Measurements from ENCODE around the gene DAP3.
"Not testable (repeated sequence)": the region's sequence is repeated elsewhere in the genome, so short reads cannot be mapped to it uniquely, and the experiment has no call there.

DAP3 gene

DNA sequence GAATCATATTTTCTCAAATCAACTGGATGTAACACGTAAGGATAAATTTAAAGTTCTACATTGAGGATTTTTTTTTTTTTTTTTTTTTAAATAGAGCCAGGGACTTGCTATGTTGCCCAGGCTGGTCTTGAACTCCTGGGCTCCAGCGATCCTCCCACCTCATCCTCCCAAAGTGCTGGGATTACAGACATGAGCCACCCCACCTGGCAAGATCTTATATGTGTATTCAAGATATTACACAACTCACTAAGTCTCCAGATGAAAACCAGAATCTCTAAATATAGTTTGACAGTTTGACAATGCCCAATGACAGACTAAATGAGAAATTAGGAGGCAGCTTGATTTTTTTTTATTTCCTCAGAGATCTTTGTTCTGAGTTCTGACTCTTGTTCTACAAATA lies 7.1 kb upstream of the DAP3 start:
- DNase-seq (ENCODE audit: low read depth in 3 of 3) = no peak

DNA sequence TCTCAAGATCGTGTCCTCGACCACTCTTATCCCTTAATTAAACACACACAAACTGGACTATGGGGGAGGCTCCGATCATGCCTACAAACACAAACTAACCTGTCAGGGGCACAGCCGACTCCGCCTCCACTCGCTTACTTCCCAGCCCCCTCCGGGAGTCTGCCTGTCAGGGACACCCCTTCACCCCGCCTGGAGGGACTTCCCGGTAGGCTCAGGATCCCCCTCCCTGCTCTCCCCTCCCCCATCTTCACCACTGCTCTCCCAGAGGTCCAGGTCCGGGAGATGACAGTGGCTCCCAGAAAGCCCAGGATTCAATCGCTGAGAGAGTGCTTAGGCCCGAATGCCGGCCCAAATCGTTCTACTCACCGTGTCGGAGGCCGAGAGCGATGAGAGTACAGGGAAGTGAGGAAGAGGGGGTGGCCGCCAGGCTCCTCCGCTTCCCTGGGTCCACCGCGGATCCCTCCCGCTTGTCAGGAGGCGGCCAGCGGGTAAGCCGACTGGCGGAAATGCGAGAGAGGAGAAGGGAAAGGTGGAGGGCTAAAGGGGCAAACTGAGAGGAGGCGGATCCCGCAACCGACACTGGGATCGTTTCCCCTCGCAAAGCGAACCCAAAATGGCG lies 1.1 kb upstream of the DAP3 start:
- not testable (repeated sequence) for DNase-seq (ENCODE audit: low read depth in 3 of 3)

DNA sequence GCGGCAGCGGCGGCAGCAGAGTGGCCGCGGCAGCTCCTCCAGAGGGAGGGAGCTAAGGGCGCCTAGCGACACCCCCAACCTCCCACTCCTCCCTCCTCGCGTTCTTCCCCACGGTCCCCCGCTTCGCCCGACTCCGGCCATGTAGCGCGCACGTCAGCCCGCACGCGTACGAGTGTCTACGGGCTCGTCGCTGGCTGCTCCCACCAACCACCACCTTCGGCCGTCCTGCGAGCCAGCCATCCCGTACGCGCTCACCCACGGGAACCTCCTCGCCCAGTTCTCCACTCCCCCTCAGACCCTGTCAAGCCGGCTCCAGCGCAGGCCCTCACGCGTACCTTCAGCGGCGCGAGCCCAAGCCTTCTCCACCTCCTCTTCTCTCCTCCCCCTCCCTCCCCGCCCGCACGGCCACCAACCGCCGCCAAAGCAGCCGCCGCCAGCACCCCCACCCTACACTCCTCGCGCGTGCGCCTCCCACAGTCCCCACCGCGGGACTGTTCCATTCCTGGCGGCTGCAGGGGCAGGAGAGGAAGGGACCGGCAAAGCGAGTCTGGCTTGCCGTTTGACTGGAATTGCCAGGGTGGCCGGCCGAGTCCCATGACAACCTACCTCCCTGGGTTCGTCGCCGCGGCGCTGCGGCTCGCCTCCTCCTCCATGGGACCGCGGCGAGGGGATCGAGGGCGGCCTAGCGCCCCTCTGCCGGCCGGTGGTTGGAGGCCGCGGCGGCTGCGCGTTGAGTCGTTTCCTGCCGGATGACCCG lies 389 bp upstream of the DAP3 start, which contains the start of gene YY1AP1:
Gene YY1AP1, minus strand, starts transcription at position 451 of the 757 bp plus-strand sequence. CDS start 8,338 bp downstream, outside the sequence.
- peak; percentile 84 to 85 (median 85) for DNase-seq (ENCODE audit: low read depth in 3 of 3)

DNA sequence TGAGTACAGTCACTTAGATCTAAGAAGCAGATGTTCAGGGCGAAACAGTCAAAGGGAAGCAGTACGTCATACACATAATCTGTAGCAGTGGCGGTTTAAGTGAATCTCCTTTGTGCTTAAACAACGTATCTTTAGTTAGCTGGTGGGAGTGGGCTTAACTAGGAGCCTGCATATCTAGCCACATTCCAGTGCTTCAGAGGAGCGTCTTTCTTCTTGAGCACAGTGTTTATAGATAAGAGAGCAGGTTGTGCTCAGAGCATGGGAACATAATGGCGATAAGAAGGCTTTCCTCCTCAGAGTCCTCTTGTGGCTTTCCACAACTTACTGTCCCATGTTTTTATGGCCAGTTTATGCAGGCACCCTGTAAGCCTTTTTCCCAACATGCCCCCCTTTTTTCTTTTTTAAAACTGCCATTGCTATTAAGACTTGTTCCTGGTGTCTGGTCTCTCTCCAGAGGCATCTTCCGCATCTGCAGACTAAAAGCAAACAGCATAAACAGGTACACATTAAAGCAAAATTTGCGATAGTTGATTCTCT lies 3.2 kb downstream of the DAP3 start:
- DNase-seq (ENCODE audit: low read depth in 3 of 3) = no peak

DNA sequence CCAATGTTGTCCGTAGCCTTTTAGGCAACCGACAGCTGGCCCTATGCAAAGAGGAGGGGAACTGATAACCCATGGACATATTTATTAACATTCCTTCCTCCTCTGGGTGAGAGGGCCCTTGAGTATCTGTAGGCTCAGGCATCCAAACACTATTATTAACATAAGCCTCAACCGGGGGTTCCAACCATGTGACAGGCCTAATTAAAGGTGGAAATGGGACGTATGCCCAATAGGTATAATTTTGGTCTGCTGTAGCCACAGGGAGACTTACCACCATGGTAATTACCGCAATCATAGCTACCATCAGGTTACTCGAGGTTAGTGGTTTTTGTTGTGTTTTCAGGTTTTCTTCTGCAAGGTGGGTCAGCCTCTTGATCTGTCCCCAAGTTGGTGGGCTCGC lies 5.3 kb downstream of the DAP3 start:
- no peak for DNase-seq (ENCODE audit: low read depth in 3 of 3)

DNA sequence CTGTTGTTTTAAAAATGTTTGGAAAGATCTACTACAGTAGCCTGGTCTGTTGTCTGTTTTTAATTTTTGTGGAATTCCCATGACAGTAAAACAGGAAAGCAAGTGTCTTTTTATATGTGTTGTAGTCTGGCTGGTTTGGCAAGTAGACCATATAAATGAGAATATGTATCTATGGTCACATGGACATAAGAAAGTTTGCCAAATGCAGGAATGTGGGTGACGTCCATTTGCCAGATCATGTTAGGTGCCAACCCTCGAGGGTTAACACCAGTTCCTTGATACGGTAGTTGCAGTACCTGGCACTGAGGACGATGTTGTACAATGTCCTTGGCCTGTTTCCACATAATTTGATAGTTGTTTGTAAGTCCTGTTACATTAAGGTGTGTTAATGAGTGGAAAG lies 6.2 kb downstream of the DAP3 start:
- DNase-seq (ENCODE audit: low read depth in 3 of 3) = no peak

DNA sequence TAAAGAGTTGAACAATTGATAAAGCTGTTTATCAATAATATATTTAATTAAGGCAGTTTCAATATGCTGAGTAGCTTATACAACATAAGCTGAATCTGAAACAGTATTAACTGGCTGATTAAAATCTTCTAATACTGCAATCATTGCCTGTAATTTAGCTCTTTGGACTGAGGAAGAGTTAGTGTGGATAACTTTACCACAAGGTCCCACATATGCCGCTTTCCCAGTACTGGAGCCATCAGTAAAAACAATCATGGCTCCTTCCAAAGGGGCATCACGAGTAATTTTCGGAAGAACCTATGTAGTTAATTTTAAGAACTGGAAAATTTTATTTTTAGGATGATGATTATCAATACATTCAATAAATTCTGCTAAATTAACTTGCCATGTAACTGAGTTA lies 6.7 kb downstream of the DAP3 start:
- no peak for DNase-seq (ENCODE audit: low read depth in 3 of 3)

DNA sequence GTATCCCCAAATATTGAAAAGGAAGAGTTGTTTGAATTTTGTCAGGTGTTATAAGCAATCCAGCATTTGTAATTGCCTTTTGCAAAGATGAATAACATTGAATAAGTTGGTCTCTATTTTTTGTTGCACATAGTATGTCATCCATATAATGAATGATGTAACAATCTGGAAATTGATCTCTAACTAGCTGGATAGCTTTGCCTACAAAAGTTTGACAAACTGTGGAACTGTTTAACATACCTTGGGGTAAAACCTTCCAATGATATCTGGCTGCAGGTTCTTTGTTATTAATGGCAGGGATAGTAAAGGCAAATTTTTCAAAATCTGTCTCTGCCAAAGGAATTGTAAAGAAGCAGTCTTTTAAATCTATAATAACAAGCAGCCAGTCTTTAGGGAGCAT lies 7.6 kb downstream of the DAP3 start:
- DNase-seq (ENCODE audit: low read depth in 3 of 3) = no peak

DNA sequence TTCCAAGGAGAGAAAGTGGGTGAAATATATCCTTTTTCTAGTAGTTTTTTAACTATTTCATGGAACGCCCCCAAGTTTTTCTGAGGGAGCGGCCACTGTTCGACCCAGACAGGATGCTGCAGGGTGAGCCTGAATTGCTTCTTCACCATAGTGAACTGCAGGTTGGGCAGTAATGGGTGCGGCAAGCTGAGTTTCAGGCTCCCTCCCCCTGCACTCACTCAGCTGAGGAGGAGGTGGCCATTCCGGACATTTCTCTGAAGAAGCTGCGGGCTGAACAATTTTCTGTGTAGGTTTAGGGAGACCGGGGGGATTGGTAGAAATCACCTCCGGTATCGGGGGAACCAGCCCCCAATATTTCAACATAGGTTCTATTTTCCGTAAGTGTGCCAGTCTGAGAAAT lies 8.2 kb downstream of the DAP3 start:
- DNase-seq (ENCODE audit: low read depth in 3 of 3) = no peak

DNA sequence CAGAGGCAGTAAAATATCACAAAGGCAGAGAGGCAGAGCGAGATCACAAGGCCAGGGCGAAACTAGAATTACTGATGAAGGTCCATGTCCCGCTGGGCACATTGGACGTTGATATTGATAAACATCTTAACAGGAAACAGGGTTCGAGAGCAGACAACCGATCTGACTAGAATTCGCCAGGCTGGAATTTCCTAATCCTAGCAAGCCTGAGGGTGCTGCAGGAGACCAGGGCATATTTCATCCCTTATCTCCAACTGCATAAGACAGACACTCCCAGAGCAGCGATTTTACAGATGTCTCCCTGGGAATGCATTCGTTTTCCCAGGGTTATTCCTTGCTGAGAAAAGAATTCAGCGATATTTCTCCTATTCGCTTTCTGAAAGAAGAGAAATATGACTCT lies 8.7 kb downstream of the DAP3 start:
- not testable (repeated sequence) for DNase-seq (ENCODE audit: low read depth in 3 of 3)

DNA sequence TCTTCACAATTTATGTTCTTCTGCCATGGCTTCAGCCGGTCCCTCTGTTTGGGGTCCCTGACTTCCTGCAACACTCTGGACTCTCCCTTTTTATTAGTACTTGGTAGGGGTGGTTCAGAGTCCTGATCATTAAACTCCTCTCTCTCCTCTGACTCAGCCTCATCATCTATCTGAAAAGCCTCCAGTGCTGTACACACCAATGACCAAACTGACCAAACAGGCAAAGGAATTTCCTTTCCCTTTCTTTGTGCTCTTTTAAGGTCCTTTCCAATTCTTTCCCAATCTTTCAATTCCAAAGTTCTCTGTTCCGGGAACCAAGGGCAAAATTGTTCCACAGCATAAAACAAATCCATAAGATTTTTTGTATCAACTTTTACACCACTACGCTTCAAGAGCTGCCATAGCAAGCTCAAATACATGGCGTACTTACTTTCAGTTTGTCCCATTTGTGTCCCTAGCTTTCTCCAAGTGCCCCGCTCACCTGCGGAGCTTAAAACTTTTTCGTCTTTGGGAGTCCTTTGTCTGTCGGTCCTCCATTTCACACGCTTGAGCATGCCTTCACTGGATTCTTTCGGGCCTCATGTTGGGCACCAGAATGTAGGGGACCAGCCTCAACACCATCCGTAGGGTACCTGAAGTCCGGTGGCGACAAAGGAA lies 9.6 kb downstream of the DAP3 start:
- DNase-seq (ENCODE audit: low read depth in 3 of 3) = no peak

DNA sequence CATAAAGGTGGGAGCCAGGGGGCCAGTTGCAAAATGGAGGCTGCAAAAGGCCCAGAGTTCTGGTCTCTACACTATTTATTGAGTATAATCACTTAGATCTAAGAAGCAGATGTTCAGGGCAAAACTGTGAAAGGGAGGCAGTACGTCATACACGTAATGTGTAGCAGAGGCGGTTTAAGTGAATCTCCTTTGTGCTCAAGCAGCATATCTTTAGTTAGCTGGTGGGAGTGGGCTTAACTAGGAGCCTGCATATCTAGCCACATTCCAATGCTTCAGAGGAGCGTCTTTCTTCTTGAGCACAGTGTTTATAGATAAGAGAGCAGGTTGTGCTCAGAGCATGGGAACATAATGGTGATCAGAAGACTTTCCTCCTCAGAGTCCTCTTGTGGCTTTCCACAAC lies 10.2 kb downstream of the DAP3 start:
- DNase-seq (ENCODE audit: low read depth in 3 of 3) = not testable (repeated sequence)

DNA sequence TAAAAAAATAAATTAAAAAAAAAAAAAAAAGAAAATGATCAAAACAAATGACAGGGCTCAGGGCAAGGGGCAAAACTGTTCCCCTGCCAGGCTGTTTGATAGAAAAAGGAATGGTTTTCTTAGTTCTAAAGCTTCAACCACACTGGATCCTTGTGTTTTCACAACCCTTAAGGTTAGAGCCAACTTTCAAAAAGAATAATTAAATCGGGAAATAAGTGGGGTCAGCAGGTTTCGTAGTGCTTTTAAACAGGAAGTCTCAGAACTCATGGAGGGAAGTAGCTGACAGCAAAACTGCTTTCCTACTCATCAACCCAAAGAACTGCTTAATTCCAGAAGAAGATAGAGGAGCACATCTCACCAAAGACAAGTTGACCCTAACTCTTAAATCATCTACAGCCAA lies 12.8 kb downstream of the DAP3 start:
- DNase-seq (ENCODE audit: low read depth in 3 of 3) = not testable (repeated sequence)

DNA sequence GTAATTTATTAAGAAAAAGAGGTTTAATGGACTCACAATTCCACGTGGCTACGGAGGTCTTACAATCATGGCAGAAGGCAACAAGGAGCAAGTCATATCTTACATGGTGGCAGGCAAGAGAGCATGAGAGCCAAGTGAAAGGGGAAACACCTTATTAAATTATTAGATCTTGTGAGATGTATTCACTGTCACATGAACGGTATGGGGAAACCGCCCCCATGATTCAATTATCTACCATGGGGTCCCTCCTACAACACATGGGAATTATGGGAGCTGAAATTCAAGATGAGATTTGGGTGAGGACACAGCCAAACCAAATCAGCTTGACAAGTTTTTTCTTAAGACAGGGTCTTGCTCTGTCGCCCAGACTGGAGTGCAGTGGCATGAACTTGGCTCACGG lies 14.3 kb downstream of the DAP3 start:
- DNase-seq (ENCODE audit: low read depth in 3 of 3) = no peak

DNA sequence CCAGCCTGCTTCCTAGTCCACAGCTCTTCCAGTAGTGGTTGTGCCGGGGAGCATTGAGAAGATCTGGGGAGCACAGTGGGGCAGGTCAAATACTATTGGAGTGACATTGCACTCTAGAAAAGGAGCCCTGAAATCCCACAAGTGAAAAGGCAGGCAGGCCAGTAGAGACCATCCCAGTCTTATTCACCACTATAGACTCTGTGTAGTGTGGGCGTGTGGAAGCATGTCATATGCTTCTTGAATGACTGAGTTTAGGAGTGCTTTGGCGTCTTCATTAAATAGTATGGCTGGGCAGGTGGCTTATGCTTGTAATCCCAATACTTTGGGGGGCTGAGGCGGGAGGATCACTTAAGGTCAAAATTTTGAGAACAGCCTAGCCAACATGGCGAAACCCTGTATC lies 15.5 kb downstream of the DAP3 start:
- DNase-seq (ENCODE audit: low read depth in 3 of 3) = not testable (repeated sequence)

DNA sequence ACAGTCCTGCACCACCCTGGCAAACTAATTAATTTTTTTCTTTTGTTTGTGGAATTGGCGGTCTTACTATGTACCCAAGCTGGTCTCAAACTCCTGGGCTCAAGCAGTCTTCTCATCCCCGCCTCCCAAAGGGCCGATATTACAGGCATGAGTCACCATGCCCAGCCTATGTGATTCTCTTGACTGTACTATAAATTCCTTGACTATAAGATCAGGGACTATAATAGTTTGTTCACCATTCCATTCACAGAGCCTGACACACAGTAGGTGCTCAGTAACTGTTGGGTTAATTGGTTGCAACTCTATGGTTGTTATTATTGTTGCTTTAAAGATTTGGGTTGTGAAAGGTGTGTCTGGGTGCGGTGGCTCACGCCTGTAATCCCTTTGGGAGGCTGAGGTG lies 17.2 kb downstream of the DAP3 start:
- DNase-seq (ENCODE audit: low read depth in 3 of 3) = no peak

DNA sequence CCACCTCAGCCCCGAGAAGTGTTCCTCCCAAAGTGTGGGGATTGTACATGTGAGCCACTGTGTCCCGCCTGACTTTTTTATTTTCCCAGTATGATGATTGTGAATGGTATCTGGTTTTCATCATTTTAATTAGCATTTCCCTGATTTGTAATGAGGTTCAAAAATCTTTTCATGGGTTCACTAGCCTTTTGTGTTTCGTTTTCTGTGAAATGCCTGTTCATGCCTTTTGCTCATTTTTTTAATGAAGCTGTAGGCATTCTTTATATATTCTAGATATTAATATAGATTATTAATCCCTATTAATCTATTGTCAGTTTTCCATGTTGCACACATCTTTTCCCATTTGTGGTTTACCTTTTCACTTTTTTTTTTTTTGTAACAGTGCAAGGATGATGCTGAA lies 20.5 kb downstream of the DAP3 start:
- no peak for DNase-seq (ENCODE audit: low read depth in 3 of 3)

DNA sequence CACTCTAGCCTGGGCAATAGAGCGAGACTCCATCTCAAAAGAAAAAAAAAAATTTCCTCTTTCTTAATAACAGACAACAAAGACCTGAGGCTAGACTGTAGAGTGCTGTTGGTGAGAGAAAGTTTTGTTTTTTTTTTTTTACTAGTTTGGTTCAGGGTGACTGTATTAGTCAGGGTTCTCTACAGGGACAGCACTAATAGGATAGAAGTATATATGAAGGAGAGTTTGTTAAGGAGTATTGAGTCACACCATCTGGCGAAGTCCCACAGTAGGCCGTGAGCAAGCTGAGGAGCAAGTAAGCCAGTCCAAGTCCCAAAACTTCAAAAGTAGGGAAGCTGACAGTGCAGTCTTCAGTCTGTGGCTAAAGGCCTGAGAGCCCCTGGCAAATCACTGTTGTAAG lies 22.6 kb downstream of the DAP3 start:
- DNase-seq (ENCODE audit: low read depth in 3 of 3) = not testable (repeated sequence)

DNA sequence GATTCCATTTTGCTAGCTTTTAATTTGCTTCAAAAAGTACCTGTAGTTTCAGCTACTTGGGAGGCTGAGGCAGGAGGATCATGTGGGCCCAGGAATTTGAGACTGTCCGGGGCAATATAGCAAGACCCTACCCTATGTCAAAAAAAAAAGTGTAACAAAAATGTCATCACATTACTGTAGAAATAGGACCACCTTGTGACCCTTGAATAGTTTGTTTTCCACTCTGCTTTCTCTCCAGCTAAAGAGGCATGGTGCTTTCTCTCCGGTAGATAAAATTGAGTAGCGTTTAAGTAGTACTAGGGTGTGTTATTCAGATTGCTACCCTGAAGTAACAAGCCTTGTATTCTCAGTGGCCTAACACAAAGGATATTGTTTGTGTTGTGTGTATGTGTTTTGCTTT lies 23.7 kb downstream of the DAP3 start:
- not testable (repeated sequence) for DNase-seq (ENCODE audit: low read depth in 3 of 3)

DNA sequence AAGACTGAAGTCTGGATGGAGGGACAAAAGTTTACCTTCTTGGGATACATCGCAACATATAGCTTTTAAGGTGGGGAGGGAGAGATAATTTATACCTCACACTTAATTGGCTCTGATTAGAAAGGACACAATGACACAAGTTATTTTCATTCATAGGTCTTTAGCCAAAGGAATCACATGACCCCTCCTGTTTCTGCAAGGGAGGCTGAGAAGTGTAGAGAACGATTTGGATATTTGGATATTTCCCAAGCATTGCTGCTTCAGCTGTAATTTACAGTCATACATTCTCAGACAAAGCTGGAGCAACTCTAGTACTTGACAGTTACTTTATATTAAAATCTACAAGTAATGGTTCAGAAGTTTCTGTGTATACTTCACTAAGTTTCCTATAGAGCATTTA lies 24.2 kb downstream of the DAP3 start:
- DNase-seq (ENCODE audit: low read depth in 3 of 3) = no peak

DNA sequence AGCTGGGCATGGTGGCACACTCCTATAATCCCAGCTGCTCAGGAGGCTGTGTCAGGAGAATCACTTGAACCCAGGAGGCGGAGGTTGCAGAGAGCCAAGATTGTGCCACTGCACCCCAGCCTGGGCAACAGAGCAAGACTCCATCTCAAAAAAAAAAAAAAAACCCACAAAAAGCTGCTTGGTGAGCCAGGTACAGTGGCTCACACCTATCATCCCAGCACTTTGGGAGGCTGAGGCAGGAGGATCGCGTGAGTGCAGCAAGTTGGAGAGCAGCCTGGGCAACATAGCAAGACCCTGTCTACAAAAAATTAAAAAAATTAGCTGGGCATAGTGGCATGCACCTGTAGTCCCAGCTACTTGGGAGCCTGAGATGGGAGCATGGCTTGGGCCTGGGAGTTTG lies 26.2 kb downstream of the DAP3 start:
- DNase-seq (ENCODE audit: low read depth in 3 of 3) = not testable (repeated sequence)

DNA sequence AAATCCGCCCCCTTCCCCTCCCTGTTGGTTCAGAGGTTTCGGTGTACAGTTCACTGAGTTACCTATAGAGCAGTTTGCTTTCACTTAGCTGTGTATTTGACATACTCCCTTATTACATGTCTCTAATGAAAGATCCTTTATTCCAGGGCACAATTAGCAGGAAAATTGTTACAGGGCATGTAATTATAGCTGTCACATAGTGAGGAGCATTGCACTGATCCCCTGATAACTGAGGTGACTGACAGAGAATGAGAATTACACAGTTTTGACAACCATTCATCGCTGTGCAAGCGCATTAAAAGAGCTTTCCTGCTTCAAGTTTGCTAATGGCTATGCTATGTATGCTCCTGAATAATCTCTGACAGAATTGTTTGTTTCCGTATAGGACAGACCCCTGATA lies 26.9 kb downstream of the DAP3 start:
- no peak for DNase-seq (ENCODE audit: low read depth in 3 of 3)

DNA sequence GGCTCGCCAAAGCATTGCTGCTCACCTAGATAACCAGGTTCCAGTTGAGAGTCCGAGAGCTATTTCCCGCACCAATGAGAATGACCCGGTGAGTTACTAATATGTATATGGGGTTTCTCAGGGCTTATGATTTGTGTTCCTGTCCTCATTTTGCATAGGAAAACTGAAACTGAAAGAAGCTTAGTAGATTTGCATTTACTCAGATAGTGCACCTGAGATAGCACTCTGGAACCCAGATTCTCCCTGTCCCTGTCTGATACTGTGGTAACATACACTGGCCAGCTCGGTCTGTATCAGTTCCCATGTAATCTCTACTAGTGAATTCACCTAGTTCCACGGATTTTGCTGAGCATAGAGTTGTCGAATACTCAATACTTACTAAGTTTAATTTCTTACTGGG lies 28.1 kb downstream of the DAP3 start:
- DNase-seq (ENCODE audit: low read depth in 3 of 3) = no peak

Data from stimulated activated CD4-positive, alpha-beta T cell treated with anti-CD3 and anti-CD28 coated beads, TNF-alpha, amount 100 ng/mL, for 4 hours (primary cell).